Keratinocyte (primary cell): Measurements from ENCODE around the gene SPTBN4. TPM values are rescaled to one million over a fixed set of nuclear protein-coding genes. Genes with fewer than 3 reads are reported as not detected.

Experiments used
- DNase-seq: peaks from one replicate; pipeline ENCODE4 v3.0.0-alpha.2; 2011; ENCODE audit warnings: low read depth, missing footprints, low spot score
- FAIRE-seq: peaks from 2 replicates; lab custom pipeline; 2011; peaks lifted over from hg19 to GRCh38; lab: Jason Lieb, UNC
- H2AFZ ChIP-seq: 2 replicates; pipeline ENCODE4 v1.6.0; 2012; ENCODE audit warnings: low read length, control low read depth, inconsistent platforms; ENCODE audit not compliant: control insufficient read depth
- H3K27ac ChIP-seq: 2 replicates; pipeline ENCODE4 v1.5.1; 2011; ENCODE audit warnings: low read length; ENCODE audit not compliant: control insufficient read depth, insufficient read depth
- H3K27me3 ChIP-seq: 3 replicates; pipeline ENCODE4 v1.6.0; 2011; ENCODE audit warnings: low read length; ENCODE audit not compliant: control insufficient read depth, insufficient read depth; ENCODE audit errors: extremely low read depth
- H3K36me3 ChIP-seq, 2 experiments: 2 replicates in 1 of 2; 3 replicates in 1 of 2; pipeline ENCODE4 v1.5.1; 2011; ENCODE audit warnings: low read length in 2 of 2, mild to moderate bottlenecking in 1 of 2; ENCODE audit not compliant: control insufficient read depth in 2 of 2, insufficient read depth in 2 of 2; ENCODE audit errors: extremely low read depth in 1 of 2
- H3K4me1 ChIP-seq: 3 replicates; pipeline ENCODE4 v1.5.1; 2011; ENCODE audit warnings: low read length; ENCODE audit not compliant: control insufficient read depth, insufficient read depth; ENCODE audit errors: extremely low read depth
- H3K4me2 ChIP-seq: 3 replicates; pipeline ENCODE4 v1.6.0; 2011; ENCODE audit warnings: low read depth, low read length; ENCODE audit not compliant: control insufficient read depth, insufficient read depth; ENCODE audit errors: extremely low read depth
- H3K4me3 ChIP-seq, 3 experiments: fragments of 200-600 bp in 1 of 3; sonication (generic) in 1 of 3; 2 replicates in 2 of 3; 3 replicates in 1 of 3; pipeline ENCODE4 v1.5.1; 2011 to 2016; ENCODE audit warnings: low read length in 3 of 3, mild to moderate bottlenecking in 3 of 3, control low read depth in 2 of 3, inconsistent platforms in 1 of 3, low read depth in 1 of 3, mixed read lengths in 1 of 3, mixed run types in 1 of 3, moderate library complexity in 1 of 3; ENCODE audit not compliant: control insufficient read depth in 2 of 3, insufficient read depth in 2 of 3; ENCODE audit errors: extremely low read depth in 1 of 3
- H3K79me2 ChIP-seq: 2 replicates; pipeline ENCODE4 v1.6.0; 2012; ENCODE audit warnings: low read length; ENCODE audit not compliant: control insufficient read depth, insufficient read depth
- H3K9ac ChIP-seq: 3 replicates; pipeline ENCODE4 v1.6.0; 2011; ENCODE audit warnings: low read length; ENCODE audit not compliant: control insufficient read depth, insufficient read depth; ENCODE audit errors: extremely low read depth
- H3K9me1 ChIP-seq: 3 replicates; pipeline ENCODE4 v1.6.0; 2011; ENCODE audit warnings: low read length; ENCODE audit not compliant: control insufficient read depth, insufficient read depth; ENCODE audit errors: extremely low read depth
- H3K9me3 ChIP-seq: 2 replicates; pipeline ENCODE4 v1.5.1; 2012; ENCODE audit warnings: low read depth, low read length; ENCODE audit not compliant: control insufficient read depth
- H4K20me1 ChIP-seq: 3 replicates; pipeline ENCODE4 v1.6.0; 2011; ENCODE audit warnings: low read length; ENCODE audit not compliant: control insufficient read depth, insufficient read depth; ENCODE audit errors: extremely low read depth
- EZH2 ChIP-seq: IDR thresholded peaks from one replicate; pipeline ENCODE4 v1.6.1; 2012; ENCODE audit warnings: inconsistent platforms, mild to moderate bottlenecking, low read length, moderate library complexity
- dilution Hi-C: fragments of 300-500 bp; cut with MboI; formaldehyde crosslinking; loops from one replicate; pipeline ENCODE4 v1.7.0; 2020; ENCODE audit warnings: low sequenced_read_pairs; ENCODE audit not compliant: extremely low pct_ligation_motif_present
- polyA plus RNA-seq, 5 experiments: library from polyadenylated mRNA; depleted of rRNA in 3 of 5; stranded (reverse) in 3 of 5; stranded (forward) in 1 of 5; unstranded in 1 of 5; fragments of >200 nt; gene quantifications; 1 replicate in 1 of 5; 2 replicates in 3 of 5; 3 replicates in 1 of 5; pipeline versions ENCODE4 v1.2.1 to v1.2.3, GENCODE V29; 2011 to 2012; ENCODE audit warnings: missing spikeins in 2 of 5, low read depth in 1 of 5, low replicate concordance in 1 of 5
- TF ChIP-seq, protein P1 (sequence below), 3 experiments: IDR thresholded peaks in 1 of 3; conservative IDR thresholded peaks in 1 of 3; optimal IDR thresholded peaks in 1 of 3; 2 replicates in 2 of 3; 3 replicates in 1 of 3; pipeline versions ENCODE3 to v1.5.1; 2011; ENCODE audit warnings: low read length in 3 of 3, mild to moderate bottlenecking in 3 of 3, moderate library complexity in 2 of 3, control low read depth in 1 of 3, inconsistent platforms in 1 of 3; ENCODE audit not compliant: insufficient read depth in 2 of 3; ENCODE audit errors: extremely low read depth in 1 of 3

The SPTBN4 gene
- polyA plus RNA-seq, 1 donor (not counting 4 experiments of a cell fraction or from before 2014, with no cell fraction given) = 0.17 TPM

DNA sequence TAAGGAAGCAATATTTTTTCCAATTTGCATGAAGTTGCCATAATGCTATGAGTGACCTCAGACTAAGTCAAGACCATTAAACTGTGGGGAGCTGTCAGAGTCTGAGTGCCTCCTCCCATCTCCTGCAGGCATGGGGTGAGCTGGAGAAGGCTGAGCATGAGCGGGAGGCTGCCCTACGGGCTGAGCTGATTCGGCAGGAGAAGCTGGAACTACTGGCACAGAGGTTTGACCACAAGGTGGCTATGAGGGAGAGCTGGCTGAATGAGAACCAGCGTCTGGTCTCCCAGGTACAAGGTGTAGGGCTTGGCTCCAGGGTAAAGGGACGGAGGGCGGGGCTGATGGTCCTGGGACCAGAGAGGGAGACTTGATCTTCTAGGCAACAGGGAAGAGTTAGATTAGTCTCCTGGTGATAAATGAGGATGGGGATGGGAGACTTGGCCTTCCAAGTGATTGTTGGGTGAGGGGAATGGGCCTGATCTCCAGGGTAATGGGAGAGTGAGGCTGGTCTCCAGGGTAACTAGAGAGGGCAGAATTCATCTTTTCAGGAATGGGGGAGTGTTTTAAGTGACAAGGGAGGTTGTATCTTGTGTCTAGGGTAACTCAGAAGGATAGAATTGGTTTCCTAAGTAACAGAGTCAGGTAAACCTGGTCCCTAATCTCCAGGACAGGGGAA is 36.0 kb downstream of the SPTBN4 start:
- H3K4me2 ChIP-seq = no peak overlapping the region
- no peak overlapping the region for H3K9ac ChIP-seq
- H3K9me3 ChIP-seq = no peaks in the 10 kb centered on the region
- no peaks in the 10 kb centered on the region for H3K36me3 ChIP-seq
- no peak overlapping the region for H3K4me3 ChIP-seq
- H3K9me1 ChIP-seq = no peaks in the 10 kb centered on the region
- H3K79me2 ChIP-seq = no peaks in the 10 kb centered on the region
- no peaks in the 10 kb centered on the region for H3K27me3 ChIP-seq
- DNase-seq (no peak), FAIRE-seq (no peak)
- H4K20me1 ChIP-seq = no peaks in the 10 kb centered on the region
- dilution Hi-C loops = no loop called here
- H2AFZ ChIP-seq = no peak overlapping the region
- no peak overlapping the region for H3K27ac ChIP-seq
- no peak for TF ChIP-seq EZH2
- TF ChIP-seq, protein P1, sequence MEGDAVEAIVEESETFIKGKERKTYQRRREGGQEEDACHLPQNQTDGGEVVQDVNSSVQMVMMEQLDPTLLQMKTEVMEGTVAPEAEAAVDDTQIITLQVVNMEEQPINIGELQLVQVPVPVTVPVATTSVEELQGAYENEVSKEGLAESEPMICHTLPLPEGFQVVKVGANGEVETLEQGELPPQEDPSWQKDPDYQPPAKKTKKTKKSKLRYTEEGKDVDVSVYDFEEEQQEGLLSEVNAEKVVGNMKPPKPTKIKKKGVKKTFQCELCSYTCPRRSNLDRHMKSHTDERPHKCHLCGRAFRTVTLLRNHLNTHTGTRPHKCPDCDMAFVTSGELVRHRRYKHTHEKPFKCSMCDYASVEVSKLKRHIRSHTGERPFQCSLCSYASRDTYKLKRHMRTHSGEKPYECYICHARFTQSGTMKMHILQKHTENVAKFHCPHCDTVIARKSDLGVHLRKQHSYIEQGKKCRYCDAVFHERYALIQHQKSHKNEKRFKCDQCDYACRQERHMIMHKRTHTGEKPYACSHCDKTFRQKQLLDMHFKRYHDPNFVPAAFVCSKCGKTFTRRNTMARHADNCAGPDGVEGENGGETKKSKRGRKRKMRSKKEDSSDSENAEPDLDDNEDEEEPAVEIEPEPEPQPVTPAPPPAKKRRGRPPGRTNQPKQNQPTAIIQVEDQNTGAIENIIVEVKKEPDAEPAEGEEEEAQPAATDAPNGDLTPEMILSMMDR (optimal IDR thresholded peaks at IDR 0.05 in 1 of 3, IDR thresholded peaks at IDR 0.05 in 1 of 3, conservative IDR thresholded peaks at IDR 0.05 in 1 of 3; ENCODE audit: extremely low read depth in 1 of 3, insufficient read depth in 2 of 3, low read length in 3 of 3) = peak in 2 of 3 experiments; percentile 9 to 14
- no peaks in the 10 kb centered on the region for H3K4me1 ChIP-seq

DNA sequence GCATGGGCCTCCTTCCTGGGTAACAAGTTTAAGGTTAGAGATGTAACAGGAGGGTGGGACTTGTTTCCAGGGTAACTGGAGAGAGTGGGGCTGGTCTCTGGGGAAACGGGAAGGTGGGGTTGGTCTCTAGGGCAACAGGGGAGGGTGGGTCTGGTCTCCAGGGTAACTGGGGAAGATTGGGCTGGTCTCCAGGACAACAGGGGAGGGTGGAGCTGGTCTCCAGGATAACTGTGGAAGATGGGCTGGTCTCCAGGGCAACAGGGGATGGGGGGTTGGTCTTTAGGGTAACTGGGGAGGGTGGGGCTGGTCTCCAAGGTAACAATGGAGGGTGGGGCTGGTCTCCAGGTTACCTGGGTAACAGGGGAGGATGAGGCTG is 36.5 kb downstream of the SPTBN4 start:
- TF ChIP-seq EZH2 = no peak
- TF ChIP-seq, protein P1 (optimal IDR thresholded peaks at IDR 0.05 in 1 of 3, IDR thresholded peaks at IDR 0.05 in 1 of 3, conservative IDR thresholded peaks at IDR 0.05 in 1 of 3; ENCODE audit: extremely low read depth in 1 of 3, insufficient read depth in 2 of 3, low read length in 3 of 3) = no peak

More for the DNA sequence above, 36.5 kb downstream of the SPTBN4 start:
- H3K4me3 ChIP-seq = no peak overlapping the region
- no peak overlapping the region for H2AFZ ChIP-seq
- no peaks in the 10 kb centered on the region for H3K79me2 ChIP-seq
- DNase-seq = no peak
- H3K9me3 ChIP-seq = no peaks in the 10 kb centered on the region
- dilution Hi-C loops = no loop called here
- no peak overlapping the region for H3K9ac ChIP-seq
- no peaks in the 10 kb centered on the region for H4K20me1 ChIP-seq
- H3K4me1 ChIP-seq = no peaks in the 10 kb centered on the region
- H3K4me2 ChIP-seq = no peak overlapping the region
- H3K9me1 ChIP-seq = no peaks in the 10 kb centered on the region
- no peak overlapping the region for H3K27ac ChIP-seq
- H3K36me3 ChIP-seq = no peaks in the 10 kb centered on the region
- FAIRE-seq = no peak
- no peaks in the 10 kb centered on the region for H3K27me3 ChIP-seq
